HG02763 (cell line): ENCODE measurements around the gene ASAP3.
"Not testable (repeated sequence)": the region's sequence is repeated elsewhere in the genome, so short reads cannot be mapped to it uniquely, and the experiment has no call there.

Experiments
- ATAC-seq: cut with Tn5 transposase; IDR thresholded peaks from one replicate; pipeline ENCODE4 v1.9.1; 2021; ENCODE audit warnings: mild to moderate bottlenecking, moderate library complexity; ENCODE audit not compliant: unreplicated experiment

Gene ASAP3

DNA sequence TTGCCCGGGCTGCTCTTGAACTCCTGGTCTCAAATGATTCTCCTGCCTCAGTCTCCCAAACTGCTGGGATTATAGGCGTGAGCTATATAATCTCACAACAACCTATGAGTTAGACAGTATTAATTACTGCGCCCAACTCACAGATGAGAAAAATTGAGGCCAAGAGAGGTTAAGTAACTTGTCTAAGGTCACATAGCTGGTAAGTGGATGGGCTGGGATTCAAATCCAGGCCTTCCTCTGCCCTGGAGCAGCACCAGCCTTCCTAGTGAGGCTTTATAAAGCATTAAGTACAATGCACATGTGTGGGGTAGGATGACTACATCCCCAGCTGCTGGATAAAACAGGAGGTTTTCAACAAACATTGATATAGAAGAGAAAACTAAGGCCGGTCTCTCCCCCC lies 31.9 kb upstream of the ASAP3 start:
- ATAC-seq: no peak

DNA sequence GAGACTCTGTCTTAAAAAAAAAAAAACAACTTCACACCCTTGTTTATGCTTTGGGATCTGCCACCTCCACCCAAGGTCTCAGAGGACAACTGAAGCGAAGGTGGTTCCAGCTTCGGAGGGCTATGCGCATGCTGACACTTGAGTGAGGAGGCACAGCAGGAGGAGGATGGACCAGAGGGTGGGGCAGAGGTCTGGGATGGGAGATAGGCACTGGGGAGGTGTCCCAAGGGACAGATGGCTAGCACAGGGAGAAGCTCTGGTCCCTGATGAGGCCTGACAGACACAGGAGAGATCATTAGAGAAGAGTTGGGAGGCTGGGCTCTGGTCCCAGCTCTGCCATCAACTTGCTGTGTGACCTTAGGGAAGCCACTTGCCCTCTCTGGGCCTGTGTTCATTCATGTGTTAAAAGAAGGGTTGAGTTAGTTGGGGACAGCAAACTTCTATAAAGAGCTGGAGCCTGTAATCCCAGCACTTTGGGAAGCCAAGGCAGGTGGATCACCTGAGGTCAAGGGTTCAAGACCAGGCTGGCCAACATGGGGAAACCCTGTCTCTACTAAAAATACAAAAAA lies 30.2 kb upstream of the ASAP3 start:
- ATAC-seq: no peak

DNA sequence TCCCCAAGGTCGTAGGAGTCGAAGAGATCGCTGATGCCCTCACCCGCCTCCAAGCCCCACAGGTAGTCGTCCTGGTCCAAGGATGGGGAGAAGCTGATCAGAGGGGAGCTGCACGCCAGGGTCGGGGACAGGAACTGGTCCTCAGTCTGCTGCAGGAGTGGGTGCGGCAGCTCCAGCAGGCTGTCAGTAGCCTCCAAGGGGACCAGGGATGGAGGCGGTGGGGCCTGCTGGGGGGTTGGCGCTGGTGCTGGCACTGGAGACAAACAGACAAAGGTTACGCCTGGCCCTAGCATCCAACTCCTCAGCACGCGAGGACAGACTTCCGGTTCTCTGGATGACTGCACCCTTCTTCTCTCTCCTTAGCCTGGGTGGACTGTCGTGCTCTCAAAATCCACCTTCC lies 25.9 kb upstream of the ASAP3 start:
- ATAC-seq: no peak

DNA sequence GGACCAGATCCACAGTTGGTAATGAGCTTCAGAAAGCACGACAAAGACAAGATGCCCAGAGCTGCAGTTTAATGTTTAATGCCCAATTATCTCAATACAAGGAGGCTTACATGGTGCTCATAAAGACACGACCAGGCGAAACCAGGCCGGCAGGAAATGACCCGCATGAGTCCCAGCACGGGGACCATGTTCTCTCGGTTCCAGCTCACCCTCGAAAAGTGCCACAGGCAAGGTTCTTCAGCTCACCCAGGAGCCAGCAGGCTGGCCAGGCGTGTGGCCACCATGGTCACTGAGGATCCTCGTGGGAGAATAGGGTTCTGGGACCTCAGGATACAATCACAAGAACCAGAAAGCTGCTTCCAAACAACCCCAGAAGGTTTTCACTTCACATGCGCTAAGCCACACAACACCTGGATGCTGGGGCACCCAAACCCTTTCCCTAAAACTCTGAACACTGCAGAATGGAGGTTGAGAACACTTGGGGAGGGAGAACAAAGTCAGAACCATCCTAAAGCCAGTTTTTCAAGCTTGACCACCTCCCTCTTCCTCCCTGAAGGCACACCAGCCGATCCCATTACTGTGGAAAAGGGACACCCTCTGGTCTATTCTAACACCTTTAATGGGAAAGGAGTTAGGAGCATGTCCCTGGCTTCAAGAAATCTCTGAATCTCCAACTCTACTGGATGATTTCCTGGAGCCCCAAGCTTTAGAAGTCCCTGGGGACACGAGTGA lies 22.6 kb upstream of the ASAP3 start:
- no peak for ATAC-seq

DNA sequence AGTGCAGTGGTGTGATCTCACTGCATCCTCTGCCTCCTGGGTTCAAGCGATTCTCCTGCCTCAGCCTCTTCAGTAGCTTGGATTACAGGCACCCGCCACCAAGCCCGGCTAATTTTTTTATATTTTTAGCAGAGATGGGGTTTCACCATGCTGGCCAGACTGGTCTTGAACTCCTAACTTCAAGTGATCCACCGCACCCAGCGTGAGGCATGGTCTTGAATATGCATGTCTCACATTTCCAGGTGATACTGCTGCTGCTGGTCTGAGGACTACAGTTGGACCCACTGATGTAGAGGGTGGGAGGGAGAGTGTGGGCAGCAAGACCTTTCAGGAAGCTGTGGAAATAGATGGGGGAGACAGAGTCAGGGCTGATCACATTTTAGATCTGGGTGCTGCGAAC lies 21.9 kb upstream of the ASAP3 start:
- no peak for ATAC-seq

DNA sequence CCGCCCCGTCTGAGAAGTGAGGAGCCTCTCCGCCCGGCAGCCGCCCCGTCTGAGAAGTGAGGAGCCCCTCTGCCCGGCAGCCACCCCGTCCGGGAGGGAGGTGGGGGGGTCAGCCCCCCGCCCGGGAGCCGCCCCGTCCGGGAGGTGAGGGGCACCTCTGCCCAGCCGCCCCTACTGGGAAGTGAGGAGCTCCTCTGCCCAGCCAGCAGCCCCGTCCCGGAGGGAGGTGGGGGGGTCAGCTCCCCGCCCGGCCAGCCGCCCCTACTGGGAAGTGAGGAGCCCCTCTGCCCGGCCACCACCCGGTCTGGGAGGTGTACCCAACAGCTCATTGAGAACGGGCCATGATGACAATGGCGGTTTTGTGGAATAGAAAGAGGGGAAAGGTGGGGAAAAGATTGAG lies 20.2 kb upstream of the ASAP3 start:
- not testable (repeated sequence) for ATAC-seq

GRCh38 chr1:23502951-23503350 lies 19.0 kb upstream of the ASAP3 start:
- no peak for ATAC-seq

GRCh38 chr1:23500466-23500865 lies 16.5 kb upstream of the ASAP3 start:
- no peak for ATAC-seq

GRCh38 chr1:23497777-23498439 lies 13.9 kb upstream of the ASAP3 start:
- no peak for ATAC-seq

GRCh38 chr1:23496490-23497181 lies 12.7 kb upstream of the ASAP3 start:
- no peak for ATAC-seq

DNA sequence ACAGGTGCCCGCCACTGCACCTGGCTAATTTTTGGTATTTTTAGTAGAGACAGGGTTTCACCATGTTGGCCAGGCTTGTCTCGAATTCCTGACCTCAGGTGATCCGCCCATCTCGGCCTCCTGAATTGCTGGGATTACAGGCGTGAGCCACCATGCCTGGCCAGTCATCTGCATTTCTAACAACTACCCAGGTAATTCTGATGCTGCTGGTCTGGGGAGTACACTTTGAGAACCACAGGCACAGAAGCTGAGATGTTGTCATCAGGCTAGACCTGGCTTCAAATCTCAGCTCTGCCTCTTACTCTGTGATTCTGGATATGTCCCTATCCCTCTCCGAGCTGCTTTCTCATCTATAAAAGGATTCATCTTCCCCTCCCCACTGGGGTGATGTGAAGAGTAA lies 10.9 kb upstream of the ASAP3 start:
- ATAC-seq: not testable (repeated sequence)

DNA sequence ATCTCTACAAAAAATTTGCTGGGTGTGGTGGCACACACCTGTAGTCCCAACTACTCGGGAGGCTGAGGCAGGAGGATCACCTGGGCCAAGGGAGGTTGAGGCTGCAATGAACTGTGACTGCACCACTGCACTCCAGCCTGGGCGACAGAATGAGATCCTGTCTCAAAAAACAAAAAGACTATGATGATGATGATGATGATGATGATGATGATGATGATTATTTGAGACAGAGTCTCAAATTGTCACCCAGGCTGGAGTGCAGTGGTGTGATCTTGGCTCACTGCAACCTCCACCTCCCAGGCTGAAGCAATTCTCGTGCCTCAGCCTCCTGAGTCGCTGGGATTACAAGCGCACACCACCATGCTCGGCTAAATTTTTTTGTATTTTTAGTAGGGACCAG lies 8.8 kb upstream of the ASAP3 start:
- ATAC-seq: not testable (repeated sequence)

DNA sequence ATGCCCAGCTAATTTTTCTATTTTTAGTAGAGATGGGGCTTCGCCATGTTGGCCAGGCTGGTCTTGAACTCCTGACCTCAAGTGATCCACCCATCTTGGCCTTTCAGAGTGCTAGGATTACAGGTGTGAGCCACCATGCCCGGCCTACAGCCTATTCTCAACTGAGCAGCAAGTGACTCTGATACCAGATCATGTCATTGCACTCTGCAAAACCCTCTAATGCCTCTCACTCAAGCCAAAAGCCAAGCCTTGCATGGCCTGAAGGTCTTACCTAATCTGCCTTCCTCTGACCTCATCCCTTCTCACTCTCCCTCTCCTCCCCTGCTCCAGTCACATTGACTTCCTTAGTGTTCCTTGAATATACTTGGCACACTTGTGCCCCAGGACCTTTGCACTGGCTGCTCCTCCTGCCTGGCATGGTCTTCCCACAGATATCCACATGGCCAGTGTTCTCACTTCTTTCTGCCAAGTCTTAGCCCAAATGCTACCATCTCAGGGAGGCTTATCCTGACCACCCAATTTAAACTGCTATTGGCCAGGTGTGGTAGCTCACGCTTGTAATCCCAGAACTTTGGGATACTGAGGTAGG lies 8.2 kb upstream of the ASAP3 start:
- no peak for ATAC-seq

DNA sequence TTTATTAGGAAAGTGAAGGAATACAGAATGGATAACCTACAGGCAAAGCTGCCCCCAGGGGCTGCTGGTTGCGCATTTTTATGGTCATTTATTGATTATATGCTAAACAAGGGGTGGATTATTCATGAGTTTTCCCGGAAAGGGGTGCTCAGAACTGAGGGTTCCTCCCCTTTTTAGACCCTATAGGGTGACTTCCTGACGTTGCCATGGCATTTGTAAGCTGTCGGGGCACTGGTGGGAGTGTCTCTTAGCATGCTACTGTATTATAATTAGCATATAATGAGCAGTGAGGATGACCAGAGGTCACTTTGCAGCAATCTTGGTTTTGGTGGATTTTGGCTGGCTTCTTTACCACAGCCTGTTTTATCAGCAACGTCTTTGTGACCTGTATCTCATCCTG lies 5.9 kb upstream of the ASAP3 start:
- no peak for ATAC-seq

DNA sequence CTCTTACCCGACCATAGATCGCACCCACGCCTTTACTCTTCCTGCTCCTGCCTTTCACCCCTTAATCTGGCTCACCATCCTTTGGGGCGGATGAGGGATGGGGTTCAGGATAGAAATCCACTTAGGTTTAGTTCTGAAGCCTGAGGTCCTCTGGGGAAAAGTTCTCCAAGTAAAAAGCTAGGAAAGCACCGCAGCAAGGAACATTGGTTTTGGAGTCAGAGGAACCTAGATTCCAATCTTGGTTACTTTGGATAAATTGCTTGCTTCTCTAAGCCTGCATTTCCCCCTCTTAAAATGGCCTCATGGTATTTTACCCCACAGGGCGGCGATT lies 988 bp upstream of the ASAP3 start:
- ATAC-seq: no peak

- ATAC-seq: no peak
These were observed 448 bp upstream of the ASAP3 start for GRCh38 chr1:23484253-23485001.

DNA sequence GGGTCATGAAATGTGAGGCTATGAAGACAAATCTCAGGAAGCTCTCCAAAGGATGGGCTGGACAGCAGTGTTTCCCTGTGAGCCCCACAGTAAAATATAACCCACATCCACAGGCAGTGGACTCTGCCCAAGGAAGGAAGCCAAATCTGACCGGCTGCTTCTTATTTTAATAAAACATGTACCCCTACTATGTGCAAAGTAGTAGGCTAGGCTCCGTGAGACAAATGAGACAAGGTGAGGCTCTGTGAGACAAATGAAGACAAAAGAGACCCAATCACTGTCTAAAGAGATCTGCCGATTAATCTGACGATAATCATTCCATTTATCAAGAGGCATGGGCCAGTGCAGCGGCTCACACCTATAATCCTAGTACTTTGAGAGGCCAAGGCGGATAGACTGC lies 2.1 kb downstream of the ASAP3 start:
- ATAC-seq: no peak

DNA sequence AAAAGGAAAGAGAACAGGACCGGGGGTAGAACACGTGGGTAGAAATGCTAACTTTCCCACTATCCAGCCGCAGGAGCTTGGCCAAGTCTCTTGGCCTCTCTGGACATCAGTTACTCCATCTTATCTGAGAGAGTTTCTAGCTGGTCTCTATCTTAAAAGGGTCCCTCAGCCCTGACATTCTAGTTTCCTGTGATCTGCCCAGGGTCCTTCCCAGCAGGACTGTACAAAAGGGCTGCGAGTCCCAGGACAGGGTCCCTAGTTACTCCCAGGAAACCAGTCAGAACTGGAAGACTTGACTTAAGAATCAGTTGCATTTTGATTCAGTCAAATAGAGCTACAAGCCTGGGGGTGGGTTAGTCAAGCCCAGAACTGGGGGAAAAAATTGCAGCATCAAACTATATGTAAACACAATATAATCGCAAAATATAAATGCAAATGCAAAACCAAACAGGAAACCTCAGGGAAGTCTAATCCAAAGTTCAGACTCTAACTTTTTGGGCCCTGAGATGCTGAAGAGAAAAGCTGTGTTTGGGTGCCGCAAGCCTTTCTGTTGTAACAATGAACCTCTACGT lies 2.9 kb downstream of the ASAP3 start:
- ATAC-seq: no peak

DNA sequence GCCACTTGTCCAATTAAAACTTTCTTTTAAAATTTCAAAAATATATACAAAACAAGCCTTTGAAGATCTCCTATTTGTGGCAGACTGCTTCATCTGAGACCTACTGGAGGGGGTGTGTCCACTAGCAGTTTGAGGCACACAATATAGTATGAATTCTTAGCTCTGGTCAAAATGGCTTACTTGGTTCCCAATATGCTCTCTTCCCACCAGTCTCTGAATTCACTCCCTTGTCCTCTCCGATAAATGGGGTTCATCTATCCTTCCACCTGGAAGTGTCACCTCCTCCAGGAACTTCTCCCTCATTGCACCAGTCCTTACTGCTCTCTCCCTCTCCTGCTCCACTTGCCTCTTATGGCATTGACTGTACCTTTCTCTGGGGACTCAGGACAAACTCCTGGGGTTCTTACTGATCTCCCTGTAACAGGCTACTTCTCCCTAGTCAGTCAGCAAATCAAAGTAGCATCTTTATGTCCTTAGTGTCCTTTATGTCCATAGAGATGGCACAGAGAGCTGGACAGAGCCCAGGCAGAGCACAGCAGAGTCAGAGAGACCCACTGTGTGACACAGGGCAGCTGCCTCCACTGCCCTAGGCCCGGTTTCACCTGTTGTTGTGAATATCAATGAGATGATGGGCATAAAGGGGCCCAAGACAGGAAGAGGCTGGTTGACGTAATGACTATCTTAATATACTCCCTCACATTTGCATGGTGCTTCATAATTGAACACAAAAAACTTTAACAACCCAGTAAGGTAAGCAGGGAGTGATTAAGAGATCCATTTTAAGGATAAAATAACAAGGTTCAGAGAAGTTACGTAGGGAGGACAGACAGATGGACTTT lies 3.6 kb downstream of the ASAP3 start:
- no peak for ATAC-seq

GRCh38 chr1:23479666-23479941 lies 4.4 kb downstream of the ASAP3 start:
- ATAC-seq: no peak
